Measurements from ENCODE around the gene TCF7L2.
A peak's percentile ranks its signal among the peaks of the same experiment; 100 is the strongest.
"Not testable (repeated sequence)": the region's sequence is repeated elsewhere in the genome, so short reads cannot be mapped to it uniquely, and the experiment has no call there.

TCF7L2 gene

DNA sequence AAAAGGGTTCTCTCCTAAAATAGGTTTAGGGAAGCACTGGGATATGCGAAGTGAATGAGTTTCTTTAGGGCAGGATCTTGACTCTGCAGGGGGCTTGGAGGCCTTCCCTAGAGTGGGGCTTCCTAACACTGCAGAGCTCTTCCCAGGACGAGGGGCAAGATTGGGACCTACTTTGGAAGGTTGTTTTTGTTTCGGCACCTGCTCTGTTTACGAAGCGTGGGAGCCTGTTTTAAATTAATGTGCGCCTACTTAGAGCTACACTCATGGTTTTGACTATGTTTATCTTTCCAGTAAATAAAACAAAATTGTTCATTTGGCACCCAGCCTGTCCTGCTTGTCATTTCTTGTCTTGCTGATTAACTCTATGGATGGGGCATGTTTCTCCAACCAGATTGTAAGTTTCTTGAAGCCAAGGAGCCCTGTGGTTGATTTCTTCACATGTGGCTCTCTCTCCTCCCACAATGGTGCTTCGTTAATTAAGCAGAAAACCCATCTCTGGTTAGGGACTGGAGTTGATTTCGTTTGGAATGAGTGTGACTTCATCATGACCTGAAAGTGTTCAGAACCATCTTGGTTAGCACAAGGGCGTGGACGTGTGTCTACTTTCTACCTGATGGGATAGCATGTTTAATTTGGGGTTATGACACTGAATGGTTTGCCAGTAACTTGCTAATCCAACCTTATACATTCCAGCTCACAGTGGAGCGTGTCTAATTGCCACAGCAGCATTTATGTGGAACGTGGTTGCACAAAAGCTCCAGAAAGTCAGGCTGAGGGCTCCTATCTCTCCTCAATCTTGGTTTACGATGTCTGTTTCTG is 98.1 kb downstream of the TCF7L2 start:
- no peak for DNase-seq

DNA sequence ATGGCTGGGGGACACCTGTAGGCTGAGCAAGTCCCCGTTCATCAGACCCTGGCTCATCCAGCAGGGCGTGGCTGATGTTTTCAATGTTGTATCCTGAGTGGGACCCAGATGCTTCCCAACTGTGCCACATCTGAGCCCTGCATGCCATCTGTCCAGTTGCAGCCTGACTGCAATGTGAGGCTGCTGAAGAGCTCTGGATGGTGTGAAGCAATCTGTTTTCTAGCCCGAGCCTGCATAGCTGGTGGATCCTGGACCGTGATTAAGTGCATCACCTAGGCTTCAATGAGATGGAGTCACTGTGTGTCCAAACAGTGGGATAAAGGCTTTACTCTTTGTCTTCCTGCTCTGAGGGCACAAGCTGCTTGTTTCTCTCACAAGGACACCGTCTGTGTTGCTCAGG is 99.8 kb downstream of the TCF7L2 start:
- DNase-seq, result no peak

- no peak for DNase-seq
These were observed 102.2 kb downstream of the TCF7L2 start for GRCh38 chr10:113052076-113052830.

GRCh38 chr10:113053091-113053490 is 103.0 kb downstream of the TCF7L2 start:
- no peak for DNase-seq

- no peak for DNase-seq
These were observed 103.8 kb downstream of the TCF7L2 start for GRCh38 chr10:113053881-113054280.

DNA sequence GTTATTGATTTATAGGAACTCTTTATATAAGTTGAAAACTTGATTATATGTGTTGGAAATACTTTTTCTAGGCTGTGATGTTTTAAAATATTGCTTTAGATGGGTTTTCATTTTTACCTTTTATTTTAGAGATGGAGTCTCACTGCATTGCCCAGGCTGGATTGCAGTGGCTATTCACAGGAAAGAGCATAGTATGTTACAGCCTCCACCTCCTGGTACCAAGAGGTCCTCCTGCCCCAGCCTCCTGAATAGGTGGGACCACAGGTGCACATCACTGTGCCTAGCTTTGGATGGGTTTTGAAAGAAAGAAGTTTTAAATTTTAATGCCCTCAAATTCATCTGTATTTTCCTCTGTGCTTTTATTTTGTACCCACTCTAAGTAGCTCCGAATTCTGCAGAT is 105.4 kb downstream of the TCF7L2 start:
- no peak for DNase-seq

DNA sequence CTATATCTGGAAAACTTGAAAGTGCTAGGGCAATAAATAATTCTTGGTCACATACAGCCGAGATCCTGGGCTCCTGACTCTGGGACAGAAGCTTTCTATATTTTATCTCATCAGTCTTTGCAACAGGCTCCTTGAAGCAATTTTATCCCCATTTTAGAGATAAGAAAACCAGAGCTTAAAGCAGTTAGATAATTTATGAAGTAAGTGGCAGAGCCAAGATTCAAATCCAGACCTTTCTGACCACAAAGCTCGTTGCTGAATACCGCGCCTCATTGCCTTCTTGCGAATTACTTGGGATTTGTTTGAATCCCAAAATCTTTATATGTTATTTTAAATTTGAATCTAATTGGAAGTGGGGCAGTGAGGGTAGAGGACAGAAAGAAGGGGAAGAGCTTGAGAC is 106.0 kb downstream of the TCF7L2 start:
- no peak for DNase-seq

DNA sequence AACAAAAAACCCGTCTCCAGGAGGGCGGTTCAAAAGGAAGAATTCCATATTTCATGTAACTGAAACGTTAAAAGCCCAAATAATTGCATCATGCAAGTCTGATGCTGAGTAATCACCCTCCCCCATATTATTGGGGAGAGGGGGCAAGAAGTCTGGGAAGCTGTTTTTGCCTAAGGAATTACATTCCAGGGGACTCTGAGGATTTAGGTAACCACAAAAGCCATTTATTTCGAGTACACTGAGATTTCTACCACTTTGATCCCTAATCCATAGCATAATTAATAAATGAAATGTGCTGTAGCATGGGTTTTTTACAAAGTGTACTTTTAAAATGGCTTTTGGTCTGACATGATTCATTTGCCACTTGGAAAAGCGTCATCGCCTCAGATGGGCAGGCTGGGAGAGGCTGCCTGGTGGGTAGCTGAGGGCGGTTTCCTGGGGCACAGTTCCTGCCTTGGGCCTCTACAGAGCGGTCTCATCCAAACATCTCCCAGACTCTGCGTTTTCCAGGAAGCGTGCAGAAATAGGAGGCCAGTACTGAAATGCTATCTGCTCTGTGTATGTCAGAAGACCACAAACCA is 106.5 kb downstream of the TCF7L2 start:
- no peak for DNase-seq

DNA sequence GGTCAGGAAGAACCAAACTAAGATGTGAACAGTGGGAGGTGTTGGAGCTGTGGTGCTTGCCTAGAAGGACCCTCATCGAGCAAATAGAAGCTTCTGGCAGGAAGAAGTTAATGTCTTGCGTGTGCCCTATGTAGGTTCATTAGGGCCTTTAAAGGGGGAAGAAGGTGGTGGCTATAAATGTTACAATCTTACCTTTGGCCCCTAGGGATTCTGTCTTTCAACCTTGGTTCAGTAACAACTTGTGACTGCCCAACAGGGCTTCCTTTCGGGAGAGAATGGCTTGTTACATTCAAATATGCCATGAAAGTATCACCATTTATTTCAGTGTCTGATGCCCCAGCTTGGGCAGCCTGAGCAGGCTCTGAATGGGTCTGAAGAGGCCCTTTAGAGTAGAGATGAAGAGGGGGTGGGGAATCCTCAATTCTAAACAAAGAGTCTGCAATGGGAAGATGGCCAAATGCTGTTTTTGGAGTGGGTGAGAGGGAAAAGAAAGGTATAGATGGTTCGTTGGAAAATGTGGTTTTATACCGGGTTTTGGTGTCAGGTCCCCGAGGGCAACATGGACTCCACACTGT is 108.0 kb downstream of the TCF7L2 start:
- DNase-seq, result peak; percentile 38

DNA sequence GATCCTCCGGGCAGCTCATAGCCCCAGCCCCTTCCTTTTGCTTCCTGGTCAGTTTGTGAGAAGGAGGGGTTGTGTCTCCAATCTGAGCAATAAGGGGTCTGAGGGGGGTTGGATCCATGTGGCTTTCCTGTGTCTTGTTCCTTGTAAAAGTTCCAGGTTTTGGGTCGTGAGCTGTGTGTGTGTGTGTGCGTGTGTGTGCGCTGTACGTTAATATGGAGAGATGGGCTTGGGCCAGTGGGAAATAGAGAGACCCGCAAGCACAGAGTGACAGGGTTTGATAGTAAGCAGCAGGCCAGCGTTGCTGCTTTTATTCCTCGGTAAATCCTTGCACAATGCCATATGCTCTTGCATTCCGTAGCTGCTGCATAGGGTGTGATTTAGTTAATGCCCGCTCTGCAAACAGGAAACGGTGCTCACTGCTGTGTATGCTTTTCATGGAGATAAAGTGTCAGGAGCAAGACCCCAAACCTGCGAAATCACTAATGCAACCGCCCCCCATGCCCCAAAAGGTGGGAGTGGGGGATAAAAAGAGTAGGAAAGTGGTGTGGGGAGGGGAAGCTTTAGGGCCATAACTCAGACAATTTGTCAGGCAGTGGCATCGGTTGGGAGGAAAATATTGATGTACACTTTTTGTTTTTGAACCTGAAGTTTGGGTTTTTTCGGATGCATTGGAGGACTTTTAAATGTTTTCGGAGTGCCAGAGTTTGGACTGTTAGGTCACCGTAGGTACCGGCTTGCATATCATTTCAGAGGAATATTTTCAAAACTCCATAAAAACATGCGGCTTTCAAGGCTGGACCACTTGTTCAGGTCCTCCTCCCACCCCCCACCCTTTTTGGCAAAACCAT is 108.7 kb downstream of the TCF7L2 start:
- DNase-seq, result peak; percentile 24

GRCh38 chr10:113059371-113059780 is 109.3 kb downstream of the TCF7L2 start:
- DNase-seq, result no peak

- no peak for DNase-seq
These were observed 110.4 kb downstream of the TCF7L2 start for GRCh38 chr10:113060201-113061053.

DNA sequence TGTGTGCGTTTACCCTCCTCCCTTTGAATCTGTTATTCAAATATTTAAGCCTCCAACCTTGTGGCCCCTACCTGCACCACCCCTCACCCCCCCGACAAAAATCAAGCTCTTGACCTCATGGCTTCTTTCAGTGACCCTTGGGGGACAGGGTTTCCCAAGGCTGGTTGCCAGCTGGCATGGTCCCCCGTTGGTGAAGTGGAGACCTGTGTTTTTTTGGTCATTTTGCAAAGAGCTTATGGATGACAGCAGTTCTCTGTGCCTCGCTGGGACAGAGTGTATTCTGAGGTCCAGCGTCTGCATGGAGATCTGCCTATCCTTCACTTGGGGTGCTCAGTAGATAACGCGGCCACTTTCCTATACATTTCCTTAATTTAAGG is 111.0 kb downstream of the TCF7L2 start:
- no peak for DNase-seq

DNA sequence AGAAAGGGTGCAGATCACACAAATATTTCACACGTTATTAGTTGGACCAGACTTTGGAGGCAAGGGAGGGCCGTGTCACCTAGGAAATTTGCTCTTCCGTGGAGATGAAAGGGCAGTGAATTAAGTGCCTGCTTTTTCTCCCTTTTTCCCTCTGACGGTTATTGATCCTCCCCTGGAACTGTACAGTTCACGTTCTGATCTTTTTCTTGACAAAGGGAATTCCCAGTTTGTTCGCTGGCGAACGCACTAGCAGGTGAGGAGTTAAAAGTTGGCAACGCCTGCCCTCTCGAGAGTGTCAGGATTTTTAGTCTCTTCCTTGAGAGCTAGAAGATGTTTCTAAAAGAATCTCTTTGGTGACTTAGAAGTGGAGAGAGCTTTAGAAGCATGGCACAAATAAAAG is 111.5 kb downstream of the TCF7L2 start:
- DNase-seq, result no peak

DNA sequence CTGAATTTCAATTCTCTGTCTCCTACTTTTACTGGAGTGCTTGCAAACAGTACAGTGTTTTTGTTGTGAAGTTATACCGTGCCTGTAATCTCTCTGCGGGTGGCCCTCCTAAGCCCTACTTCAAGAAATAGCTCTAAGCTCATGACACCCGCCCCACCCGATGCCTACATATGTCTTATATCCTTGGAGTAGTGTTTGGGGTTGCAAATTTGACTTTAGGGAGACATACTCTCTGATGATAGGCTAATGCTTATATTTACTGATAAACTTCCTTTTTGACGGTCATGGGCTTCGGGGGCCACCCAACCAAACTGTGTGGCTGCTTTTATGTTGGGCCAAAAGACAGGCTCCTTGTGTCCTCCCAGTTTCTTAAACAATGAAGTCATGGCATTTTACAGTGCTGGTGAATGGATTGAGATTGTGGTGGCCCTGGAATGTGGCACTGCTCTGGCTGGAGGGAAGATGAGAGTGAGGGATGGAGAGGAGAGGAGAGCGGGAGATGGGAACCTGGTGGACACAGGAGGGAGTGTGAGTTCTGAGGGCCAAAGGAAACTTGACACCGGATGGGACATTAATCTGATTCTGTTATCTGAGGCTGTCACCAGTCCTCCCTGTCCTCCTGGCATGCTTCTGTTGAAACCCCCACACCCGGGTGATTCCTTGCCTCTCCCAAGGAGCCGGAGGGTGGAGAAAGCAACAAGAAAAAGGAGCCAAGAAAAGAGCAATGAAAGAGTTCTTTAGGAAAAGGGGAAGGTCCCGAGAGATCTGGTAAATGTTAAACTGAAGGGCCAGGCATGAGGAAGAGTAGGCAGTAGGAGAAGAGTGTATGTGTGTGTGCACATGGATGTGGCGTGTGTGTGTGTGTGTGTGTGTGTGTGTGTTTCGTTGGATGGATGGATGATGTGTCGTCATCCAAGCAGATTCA is 113.3 kb downstream of the TCF7L2 start:
- DNase-seq, result no peak

DNA sequence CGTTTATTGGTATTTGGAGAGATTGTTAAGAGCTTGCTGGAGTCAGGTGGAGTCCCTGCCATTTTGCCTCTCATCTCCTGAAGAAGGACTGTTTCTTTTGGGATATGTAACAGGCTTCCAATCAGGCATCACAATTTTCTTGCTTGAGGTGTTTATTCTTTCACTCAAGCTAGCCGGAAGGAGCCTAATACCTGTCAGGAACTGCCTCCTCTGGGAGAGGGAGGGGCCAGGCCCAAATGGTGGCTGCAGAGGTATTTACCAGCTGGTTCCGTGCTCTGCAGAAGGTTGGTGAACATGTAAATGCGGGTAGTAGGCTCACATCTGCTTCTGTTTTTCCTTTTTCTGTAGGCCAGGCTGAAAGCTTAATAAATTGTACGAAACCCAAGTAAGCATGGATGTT is 114.0 kb downstream of the TCF7L2 start:
- DNase-seq, result no peak

GRCh38 chr10:113066120-113066519 is 116.1 kb downstream of the TCF7L2 start:
- not testable (repeated sequence) for DNase-seq

DNA sequence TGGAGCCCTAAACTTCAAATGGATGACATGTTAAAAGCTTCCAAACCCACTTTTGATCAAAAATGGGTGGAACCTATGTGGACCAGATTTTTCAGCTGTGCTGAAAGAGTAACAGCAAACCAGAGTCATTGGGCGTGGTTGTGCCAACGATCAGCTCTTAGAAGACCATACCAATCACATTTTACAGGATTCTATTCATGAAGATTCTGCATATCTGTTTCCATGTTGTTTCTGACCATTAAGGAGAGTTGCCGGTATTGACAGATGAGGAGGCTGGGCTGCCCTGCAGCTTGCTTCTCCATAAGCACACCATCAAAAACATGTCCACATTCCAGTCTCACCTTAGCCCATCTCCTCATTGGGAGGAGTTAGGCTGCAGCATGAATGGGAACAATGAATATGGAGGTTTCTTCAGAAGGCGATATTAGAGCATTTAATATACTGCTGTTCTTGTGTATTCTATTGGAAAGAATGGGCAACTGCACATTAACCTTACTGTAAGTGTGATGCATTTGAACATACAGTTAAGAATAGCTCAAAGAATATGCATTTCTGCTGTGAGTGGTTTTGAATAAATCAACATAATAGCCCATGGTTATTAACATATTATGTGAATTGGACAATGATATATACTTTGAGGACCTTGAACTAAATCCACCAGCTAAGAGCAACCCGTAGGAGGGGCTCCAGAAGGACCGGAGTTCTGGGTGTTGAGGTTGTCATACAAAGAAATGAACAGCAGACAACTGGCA is 116.7 kb downstream of the TCF7L2 start:
- DNase-seq, result no peak

DNA sequence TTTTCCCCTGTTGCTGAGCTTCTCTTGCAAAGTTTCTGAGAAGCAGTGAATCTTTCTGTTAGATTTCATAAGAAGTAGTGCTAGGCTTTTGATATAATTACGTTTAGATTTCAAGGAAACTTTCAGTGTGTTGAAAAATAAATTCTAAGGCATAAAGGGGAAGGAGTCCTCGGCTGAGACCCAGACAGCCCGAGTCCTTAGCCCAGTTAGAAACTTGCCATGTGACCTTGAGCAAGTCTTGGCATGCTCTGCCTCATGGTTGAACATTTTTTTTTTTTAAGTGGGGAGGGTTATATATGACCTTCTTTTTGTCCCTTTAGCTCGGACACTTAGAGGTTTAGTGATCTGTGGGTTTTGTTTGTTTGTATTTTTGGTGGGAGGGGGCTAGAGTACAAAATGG is 117.5 kb downstream of the TCF7L2 start:
- no peak for DNase-seq

Data from NCI-H510A treated with DMSO at 0.1 percent for 48 hours (cell line).